SK-N-SH (cell line): Measurements from ENCODE around the gene ALPK3. TPM values are rescaled to one million over a fixed set of nuclear protein-coding genes. Genes with fewer than 3 reads are reported as not detected.

Experiments used
- CTCF ChIA-PET: fragments of 300-600, 350-600 bp; formaldehyde crosslinking; extraction: SDS; loops from one replicate; lab custom pipeline; 2021; lab: Yijun Ruan, JAX
- POLR2A ChIA-PET: fragments of 350-600 bp; sonication (Branson Sonifier 250); formaldehyde crosslinking; extraction: SDS; loops from one replicate; lab custom pipeline; 2020; ENCODE audit warnings: antibody characterized with exemption, inconsistent platforms; lab: Yijun Ruan, JAX
- DNase-seq: peaks from one replicate; pipeline ENCODE4 v3.0.0; 2012
- H2AFZ ChIP-seq: fragments of 200-600 bp; sonication (generic); 2 replicates; pipeline ENCODE4 v1.8.1; 2016; ENCODE audit warnings: antibody characterized with exemption, mild to moderate bottlenecking, low read depth
- H3F3A ChIP-seq: fragments of 200-600 bp; sonication (generic); replicated peaks from 2 replicates; pipeline ENCODE3; 2016; ENCODE audit warnings: antibody characterized with exemption, mild to moderate bottlenecking; ENCODE audit not compliant: insufficient read depth
- H3K27ac ChIP-seq, 2 experiments: fragments of 200-500 bp in 1 of 2; fragments of 200-600 bp in 1 of 2; sonication (Bioruptor generic) in 1 of 2; sonication (generic), shearing (Covaris generic) in 1 of 2; 2 replicates each; pipeline versions ENCODE4 v1.5.1 to v1.6.1; 2014 to 2016; ENCODE audit warnings: low read depth in 2 of 2, inconsistent platforms in 1 of 2, low read length in 1 of 2, mild to moderate bottlenecking in 1 of 2, mixed read lengths in 1 of 2
- H3K27me3 ChIP-seq: fragments of 200-600 bp; sonication (generic), shearing (Covaris generic); 2 replicates; pipeline ENCODE4 v1.6.1; 2016; ENCODE audit warnings: mixed run types; ENCODE audit not compliant: insufficient read depth
- H3K36me3 ChIP-seq, 2 experiments: fragments of 200-500 bp in 1 of 2; fragments of 200-600 bp in 1 of 2; sonication (Bioruptor generic) in 1 of 2; sonication (generic) in 1 of 2; replicated peaks in 1 of 2; 2 replicates each; pipeline versions ENCODE3 to v1.5.1; 2014 to 2016; ENCODE audit warnings: low read length in 1 of 2, mild to moderate bottlenecking in 1 of 2; ENCODE audit not compliant: insufficient read depth in 2 of 2, control insufficient read depth in 1 of 2
- H3K4me1 ChIP-seq, 2 experiments: fragments of 200-500 bp in 1 of 2; fragments of 200-600 bp in 1 of 2; sonication (Bioruptor generic) in 1 of 2; sonication (generic), shearing (Covaris generic) in 1 of 2; 2 replicates each; pipeline versions ENCODE4 v1.5.1 to v1.6.1; 2014 to 2016; ENCODE audit warnings: low read depth in 1 of 2, low read length in 1 of 2, mixed run types in 1 of 2; ENCODE audit not compliant: insufficient read depth in 2 of 2, control insufficient read depth in 1 of 2
- H3K4me2 ChIP-seq: fragments of 200-600 bp; sonication (generic), shearing (Covaris generic); 2 replicates; pipeline ENCODE4 v1.6.1; 2017; ENCODE audit warnings: mixed run types
- H3K4me3 ChIP-seq, 2 experiments: fragments of 200-500 bp in 1 of 2; fragments of 200-600 bp in 1 of 2; sonication (Bioruptor generic) in 1 of 2; sonication (generic), shearing (Covaris generic) in 1 of 2; 2 replicates each; pipeline versions ENCODE4 v1.5.1 to v1.8.1; 2014 to 2016; ENCODE audit warnings: low read depth in 2 of 2, inconsistent platforms in 1 of 2, low read length in 1 of 2, mild to moderate bottlenecking in 1 of 2, mixed read lengths in 1 of 2, moderate library complexity in 1 of 2
- H3K79me2 ChIP-seq: fragments of 200-600 bp; sonication (generic); 2 replicates; pipeline ENCODE4 v1.8.1; 2017; ENCODE audit warnings: mild to moderate bottlenecking; ENCODE audit not compliant: insufficient read depth
- H3K9ac ChIP-seq: fragments of 200-600 bp; sonication (generic); 2 replicates; pipeline ENCODE4 v1.6.1; 2017; ENCODE audit warnings: mixed run types
- H3K9me2 ChIP-seq: fragments of 200-600 bp; sonication (generic); 2 replicates; pipeline ENCODE4 v1.6.1; 2017; ENCODE audit warnings: mixed run types
- H3K9me3 ChIP-seq: fragments of 200-600 bp; sonication (generic); 2 replicates; pipeline ENCODE4 v1.6.1; 2017; ENCODE audit warnings: mixed run types, mild to moderate bottlenecking, moderate library complexity
- H4K20me1 ChIP-seq: fragments of 200-600 bp; sonication (generic); 2 replicates; pipeline ENCODE4 v1.6.1; 2017; ENCODE audit warnings: mild to moderate bottlenecking, mixed run types; ENCODE audit not compliant: insufficient read depth
- FOXJ3 ChIP-seq: sonication (generic); formaldehyde crosslinking; IDR thresholded peaks from 2 replicates; pipeline ENCODE4 v1.5.1; 2020; ENCODE audit warnings: mild to moderate bottlenecking, missing genetic modification reagents
- FOXM1 ChIP-seq: IDR thresholded peaks from 2 replicates; pipeline ENCODE4 v1.4.0; 2012; ENCODE audit warnings: low read depth, mild to moderate bottlenecking
- GABPA ChIP-seq: IDR thresholded peaks from 2 replicates; pipeline ENCODE4 v1.4.0; 2012; ENCODE audit warnings: low read depth, mild to moderate bottlenecking
- MEF2A ChIP-seq: IDR thresholded peaks from 2 replicates; pipeline ENCODE4 v1.4.0; 2012; ENCODE audit warnings: low read depth, borderline replicate concordance
- NRF1 ChIP-seq: IDR thresholded peaks from 2 replicates; pipeline ENCODE4 v1.6.1; 2012; ENCODE audit warnings: low read depth, mild to moderate bottlenecking, low read length
- RFX5 ChIP-seq: IDR thresholded peaks from 2 replicates; pipeline ENCODE4 v1.6.1; 2012; ENCODE audit warnings: mild to moderate bottlenecking, improper control_type of control experiment, low read length
- TAF1 ChIP-seq: IDR thresholded peaks from 2 replicates; pipeline ENCODE4 v1.6.1; 2012; ENCODE audit warnings: low read depth, mild to moderate bottlenecking, low read length, moderate library complexity, borderline replicate concordance
- WGBS: methylation state at CpG from one replicate; pipeline ENCODE4 v1.1.6; 2017; ENCODE audit warnings: low lambda C conversion rate; 5-methylcytosine and 5-hydroxymethylcytosine counted together
- polyA plus RNA-seq, 3 experiments: library from polyadenylated mRNA; depleted of rRNA; stranded (reverse); fragments of >200 nt; gene quantifications; 2 replicates each; pipeline ENCODE4 v1.2.3, GENCODE V29; 2012
- TF ChIP-seq, protein P1 (sequence below): fragments of 150-350 bp; IDR thresholded peaks from 2 replicates; pipeline ENCODE4 v1.6.1; 2017; ENCODE audit warnings: antibody characterized with exemption, low read length, low read depth, borderline replicate concordance
- TF ChIP-seq, protein P2 (sequence below): IDR thresholded peaks from 2 replicates; pipeline ENCODE4 v1.4.0; 2012; ENCODE audit warnings: low read depth, borderline replicate concordance
- TF ChIP-seq, protein P3 (sequence below): IDR thresholded peaks from 2 replicates; pipeline ENCODE4; 2012
- TF ChIP-seq, protein P4 (sequence below): IDR thresholded peaks from 2 replicates; pipeline ENCODE4 v1.6.1; 2012; ENCODE audit warnings: mild to moderate bottlenecking, low read depth, low read length, moderate library complexity

ALPK3 gene
- polyA plus RNA-seq, 1 of the 3 experiments (the other 2 are of a cell fraction): 0.16 TPM

DNA sequence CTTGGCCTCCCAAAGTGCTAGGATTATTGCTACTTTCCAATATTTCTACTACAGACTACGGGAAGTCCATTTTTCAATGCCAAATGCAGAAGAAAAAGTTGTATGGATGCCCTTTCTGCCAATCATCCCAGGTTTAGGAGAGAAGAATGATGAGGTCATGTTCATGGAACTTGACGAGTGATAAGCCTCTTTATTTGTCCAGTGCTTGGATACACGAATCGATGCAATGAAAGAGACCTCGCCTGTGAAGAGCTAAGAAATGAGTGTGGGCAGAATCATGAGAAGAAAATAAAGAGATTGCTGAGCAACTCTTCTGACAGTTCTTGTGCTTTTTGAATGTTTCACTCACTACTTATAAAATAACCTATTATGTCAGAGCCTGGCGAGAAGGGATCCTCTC is 66.3 kb downstream of the ALPK3 start (continued):
- TF ChIP-seq RFX5: no peak
- TF ChIP-seq, protein P1, sequence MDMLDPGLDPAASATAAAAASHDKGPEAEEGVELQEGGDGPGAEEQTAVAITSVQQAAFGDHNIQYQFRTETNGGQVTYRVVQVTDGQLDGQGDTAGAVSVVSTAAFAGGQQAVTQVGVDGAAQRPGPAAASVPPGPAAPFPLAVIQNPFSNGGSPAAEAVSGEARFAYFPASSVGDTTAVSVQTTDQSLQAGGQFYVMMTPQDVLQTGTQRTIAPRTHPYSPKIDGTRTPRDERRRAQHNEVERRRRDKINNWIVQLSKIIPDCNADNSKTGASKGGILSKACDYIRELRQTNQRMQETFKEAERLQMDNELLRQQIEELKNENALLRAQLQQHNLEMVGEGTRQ: no peak

DNA sequence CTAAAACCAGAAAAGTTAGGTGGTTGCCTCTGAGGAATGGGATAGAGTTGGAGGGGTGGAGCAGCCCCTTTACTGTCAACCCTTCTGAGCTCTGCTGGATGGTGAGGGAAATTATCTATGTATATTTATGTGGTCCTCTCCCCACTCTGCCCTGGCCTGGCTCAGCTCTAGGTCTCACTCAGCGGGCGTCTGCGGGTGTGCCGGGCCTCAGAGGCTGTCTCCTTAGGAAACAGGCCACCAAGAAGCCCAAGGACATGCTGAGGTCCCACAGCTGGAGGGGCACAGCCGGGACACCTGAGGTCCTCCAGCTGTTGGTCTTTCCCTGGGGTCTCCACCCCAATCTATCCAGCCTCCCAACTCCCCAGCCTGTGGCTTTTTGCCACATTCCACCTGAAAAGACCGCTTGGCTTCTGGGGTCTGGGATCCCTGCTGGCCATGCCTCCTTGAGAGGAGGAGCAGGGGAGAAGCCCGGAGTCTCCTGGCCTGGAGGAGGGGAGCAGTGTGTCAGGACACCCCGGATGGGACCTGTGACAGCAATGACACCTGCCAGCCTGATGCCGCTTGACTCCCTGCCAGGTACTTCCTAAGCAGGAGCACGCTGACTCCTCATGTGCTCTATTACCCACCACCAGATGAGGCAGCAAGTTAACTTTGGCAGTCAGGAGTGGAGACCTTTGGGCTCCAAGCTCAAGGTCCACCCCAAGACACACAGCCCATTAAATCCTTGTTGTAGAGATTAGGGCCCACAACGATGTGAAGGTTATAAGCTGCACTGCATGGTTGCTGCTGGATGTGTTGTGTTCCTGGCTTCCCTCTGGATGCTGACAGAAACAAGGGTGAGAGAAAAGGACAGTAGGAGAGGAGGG is 67.0 kb downstream of the ALPK3 start, which contains the start of gene SLC28A1:
SLC28A1 (plus strand) TSS at position 747 of the 866 bp plus-strand sequence. CDS start 3,099 bp downstream, outside the sequence.
- Histone ChIP-seq H3K79me2 (no peaks in the 10 kb centered on the region), H4K20me1 (no peaks in the 10 kb centered on the region), H3K36me3 (no peaks in the 10 kb centered on the region), H3K4me2 (no peak within 1 kb of the TSS), H3K27ac (no peak within 1 kb of the TSS), H3K27me3 (no peaks in the 10 kb centered on the region), H2AFZ (no peak within 1 kb of the TSS), H3F3A (no peaks in the 10 kb centered on the region), H3K9me3 (no peaks in the 10 kb centered on the region), H3K9me2 (no peaks in the 10 kb centered on the region), H3K4me3 (no peak within 1 kb of the TSS), H3K9ac (no peak within 1 kb of the TSS), H3K4me1 (peaks cover 0 to 9% of the 10 kb centered on the region in 2 experiments; a peak in 1 of 4 replicates)
- TF ChIP-seq, protein P2, sequence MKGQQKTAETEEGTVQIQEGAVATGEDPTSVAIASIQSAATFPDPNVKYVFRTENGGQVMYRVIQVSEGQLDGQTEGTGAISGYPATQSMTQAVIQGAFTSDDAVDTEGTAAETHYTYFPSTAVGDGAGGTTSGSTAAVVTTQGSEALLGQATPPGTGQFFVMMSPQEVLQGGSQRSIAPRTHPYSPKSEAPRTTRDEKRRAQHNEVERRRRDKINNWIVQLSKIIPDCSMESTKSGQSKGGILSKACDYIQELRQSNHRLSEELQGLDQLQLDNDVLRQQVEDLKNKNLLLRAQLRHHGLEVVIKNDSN: no peak
- TF ChIP-seq GABPA (no peak), FOXJ3 (CRISPR knock-in tag) (no peak), MEF2A (no peak), TAF1 (no peak), NRF1 (no peak), FOXM1 (no peak)
- TF ChIP-seq, protein P3, sequence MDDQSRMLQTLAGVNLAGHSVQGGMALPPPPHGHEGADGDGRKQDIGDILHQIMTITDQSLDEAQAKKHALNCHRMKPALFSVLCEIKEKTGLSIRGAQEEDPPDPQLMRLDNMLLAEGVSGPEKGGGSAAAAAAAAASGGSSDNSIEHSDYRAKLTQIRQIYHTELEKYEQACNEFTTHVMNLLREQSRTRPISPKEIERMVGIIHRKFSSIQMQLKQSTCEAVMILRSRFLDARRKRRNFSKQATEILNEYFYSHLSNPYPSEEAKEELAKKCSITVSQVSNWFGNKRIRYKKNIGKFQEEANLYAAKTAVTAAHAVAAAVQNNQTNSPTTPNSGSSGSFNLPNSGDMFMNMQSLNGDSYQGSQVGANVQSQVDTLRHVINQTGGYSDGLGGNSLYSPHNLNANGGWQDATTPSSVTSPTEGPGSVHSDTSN: no peak
- TF ChIP-seq, protein P4, sequence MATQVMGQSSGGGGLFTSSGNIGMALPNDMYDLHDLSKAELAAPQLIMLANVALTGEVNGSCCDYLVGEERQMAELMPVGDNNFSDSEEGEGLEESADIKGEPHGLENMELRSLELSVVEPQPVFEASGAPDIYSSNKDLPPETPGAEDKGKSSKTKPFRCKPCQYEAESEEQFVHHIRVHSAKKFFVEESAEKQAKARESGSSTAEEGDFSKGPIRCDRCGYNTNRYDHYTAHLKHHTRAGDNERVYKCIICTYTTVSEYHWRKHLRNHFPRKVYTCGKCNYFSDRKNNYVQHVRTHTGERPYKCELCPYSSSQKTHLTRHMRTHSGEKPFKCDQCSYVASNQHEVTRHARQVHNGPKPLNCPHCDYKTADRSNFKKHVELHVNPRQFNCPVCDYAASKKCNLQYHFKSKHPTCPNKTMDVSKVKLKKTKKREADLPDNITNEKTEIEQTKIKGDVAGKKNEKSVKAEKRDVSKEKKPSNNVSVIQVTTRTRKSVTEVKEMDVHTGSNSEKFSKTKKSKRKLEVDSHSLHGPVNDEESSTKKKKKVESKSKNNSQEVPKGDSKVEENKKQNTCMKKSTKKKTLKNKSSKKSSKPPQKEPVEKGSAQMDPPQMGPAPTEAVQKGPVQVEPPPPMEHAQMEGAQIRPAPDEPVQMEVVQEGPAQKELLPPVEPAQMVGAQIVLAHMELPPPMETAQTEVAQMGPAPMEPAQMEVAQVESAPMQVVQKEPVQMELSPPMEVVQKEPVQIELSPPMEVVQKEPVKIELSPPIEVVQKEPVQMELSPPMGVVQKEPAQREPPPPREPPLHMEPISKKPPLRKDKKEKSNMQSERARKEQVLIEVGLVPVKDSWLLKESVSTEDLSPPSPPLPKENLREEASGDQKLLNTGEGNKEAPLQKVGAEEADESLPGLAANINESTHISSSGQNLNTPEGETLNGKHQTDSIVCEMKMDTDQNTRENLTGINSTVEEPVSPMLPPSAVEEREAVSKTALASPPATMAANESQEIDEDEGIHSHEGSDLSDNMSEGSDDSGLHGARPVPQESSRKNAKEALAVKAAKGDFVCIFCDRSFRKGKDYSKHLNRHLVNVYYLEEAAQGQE: no peak
- no peak for DNase-seq
- POLR2A ChIA-PET: no interaction called here
- CTCF ChIA-PET: no interaction called here
- 68% methylated on average over 6 of the region's 11 CpGs for WGBS
